ENCODE results near the gene ADCY1.

Gene ADCY1

DNA sequence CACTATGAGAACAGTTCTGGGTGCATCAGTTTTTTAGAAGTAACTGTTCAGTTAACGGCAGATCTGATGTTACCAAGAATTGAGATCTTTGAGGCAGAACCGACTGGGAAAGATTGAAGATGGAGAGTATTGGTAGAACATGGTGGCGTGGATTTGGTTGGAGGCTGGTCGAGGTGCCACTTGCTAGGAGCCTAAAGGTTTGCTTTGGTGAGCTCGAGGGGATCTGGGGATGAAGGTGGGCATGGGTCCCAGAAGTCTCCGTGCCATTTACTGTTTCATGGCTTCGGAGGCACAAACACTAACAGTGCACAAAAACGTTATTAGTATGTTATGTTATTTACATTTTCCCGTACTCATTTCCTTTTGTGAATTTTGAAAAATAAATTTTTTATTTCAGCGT, 81.4 kb downstream of the ADCY1 start:
- DNase-seq = no peak

- DNase-seq = no peak
Observed at GRCh38 chr7:45656431-45656830, 82.3 kb downstream of the ADCY1 start.

GRCh38 chr7:45657136-45657889, 83.1 kb downstream of the ADCY1 start:
- no peak for DNase-seq

GRCh38 chr7:45657890-45658715, 83.9 kb downstream of the ADCY1 start:
- DNase-seq = no peak

- peak; percentile 13 for DNase-seq
Observed at GRCh38 chr7:45658716-45659495, 84.7 kb downstream of the ADCY1 start.

- DNase-seq = no peak
Observed at GRCh38 chr7:45659496-45660139, 85.5 kb downstream of the ADCY1 start.

DNA sequence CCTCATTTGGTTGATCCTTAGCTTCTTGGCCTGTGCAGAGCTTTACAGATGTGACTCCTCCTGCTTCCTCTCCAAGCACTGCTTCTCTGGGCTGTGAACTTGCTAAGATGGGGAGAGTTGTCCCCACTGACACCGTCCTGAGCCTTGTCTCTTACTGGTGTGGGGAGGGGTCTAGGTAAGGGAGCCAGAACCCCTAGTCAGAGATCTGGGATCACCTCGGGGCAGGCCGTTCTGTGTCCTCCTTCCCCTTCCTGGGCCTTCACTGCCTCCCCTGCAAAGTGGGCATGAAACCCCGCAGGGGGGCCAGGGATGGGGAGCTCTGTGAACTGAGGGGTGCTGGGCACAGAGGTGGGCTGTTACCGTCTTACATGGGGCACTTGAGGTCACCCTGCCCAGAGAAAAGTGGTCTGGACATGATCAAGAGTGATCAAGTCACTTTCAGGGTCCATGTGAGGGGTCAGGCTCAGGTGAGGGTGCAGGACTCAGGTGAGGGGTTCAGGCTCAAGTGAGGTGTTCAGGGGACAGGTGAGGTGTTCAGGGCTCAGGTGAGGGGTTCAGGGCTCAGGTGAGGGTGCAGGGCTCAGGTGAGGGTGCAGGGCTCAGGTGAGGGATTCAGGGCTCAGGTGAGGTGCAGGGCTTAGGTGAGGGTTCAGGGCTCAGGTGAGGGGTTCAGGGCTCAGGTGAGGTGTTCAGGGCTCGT, 86.2 kb downstream of the ADCY1 start:
- DNase-seq = no peak

GRCh38 chr7:45660901-45661211, 86.7 kb downstream of the ADCY1 start:
- DNase-seq = no peak

DNA sequence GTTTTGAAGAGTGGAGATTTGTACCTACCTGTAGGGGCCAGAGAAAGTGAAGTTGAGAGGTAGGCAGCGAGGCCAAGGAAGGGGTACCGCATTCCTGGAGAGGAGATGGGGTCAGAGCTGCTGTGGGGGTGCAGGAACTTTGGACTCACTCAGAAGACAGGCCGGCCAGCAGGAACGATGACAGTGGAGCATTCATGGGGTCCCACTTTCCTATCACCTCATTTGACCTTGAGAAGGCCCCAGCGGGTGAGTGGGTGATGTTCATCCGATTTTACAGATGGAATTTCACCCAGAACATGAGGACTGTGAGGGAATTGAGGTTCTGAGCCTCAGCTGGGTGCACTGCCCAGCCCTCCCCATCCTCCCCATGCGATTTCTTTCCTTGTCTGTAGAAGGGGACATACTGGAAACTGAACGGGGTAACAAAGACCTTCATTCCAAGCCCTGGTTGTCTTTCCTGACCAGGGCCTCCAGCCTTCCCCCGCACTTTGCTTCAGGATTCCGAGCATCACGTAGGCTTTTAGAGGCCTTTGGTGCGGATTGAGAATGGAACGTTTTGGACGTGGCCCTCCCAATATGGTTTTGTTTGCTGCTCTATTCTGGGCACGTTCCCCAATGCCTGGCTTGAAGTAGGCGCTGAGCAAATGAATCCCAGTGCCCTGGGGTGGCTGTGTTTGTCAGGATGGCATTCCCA, 87.3 kb downstream of the ADCY1 start:
- DNase-seq = no peak

- DNase-seq = no peak
Observed at GRCh38 chr7:45662018-45662417, 87.8 kb downstream of the ADCY1 start.

- DNase-seq = no peak
Observed at GRCh38 chr7:45662540-45663166, 88.5 kb downstream of the ADCY1 start.

- no peak for DNase-seq
Observed at GRCh38 chr7:45663167-45663921, 89.2 kb downstream of the ADCY1 start.

GRCh38 chr7:45663965-45664633, 89.9 kb downstream of the ADCY1 start:
- DNase-seq = no peak

GRCh38 chr7:45665172-45665571, 91.0 kb downstream of the ADCY1 start:
- DNase-seq = no peak

GRCh38 chr7:45670227-45670626, 96.1 kb downstream of the ADCY1 start:
- DNase-seq = no peak

- no peak for DNase-seq
Observed at GRCh38 chr7:45670717-45671116, 96.5 kb downstream of the ADCY1 start.

GRCh38 chr7:45677311-45677900, 103.2 kb downstream of the ADCY1 start:
- DNase-seq = no peak

GRCh38 chr7:45679516-45679915, 105.3 kb downstream of the ADCY1 start:
- DNase-seq = no peak

DNA sequence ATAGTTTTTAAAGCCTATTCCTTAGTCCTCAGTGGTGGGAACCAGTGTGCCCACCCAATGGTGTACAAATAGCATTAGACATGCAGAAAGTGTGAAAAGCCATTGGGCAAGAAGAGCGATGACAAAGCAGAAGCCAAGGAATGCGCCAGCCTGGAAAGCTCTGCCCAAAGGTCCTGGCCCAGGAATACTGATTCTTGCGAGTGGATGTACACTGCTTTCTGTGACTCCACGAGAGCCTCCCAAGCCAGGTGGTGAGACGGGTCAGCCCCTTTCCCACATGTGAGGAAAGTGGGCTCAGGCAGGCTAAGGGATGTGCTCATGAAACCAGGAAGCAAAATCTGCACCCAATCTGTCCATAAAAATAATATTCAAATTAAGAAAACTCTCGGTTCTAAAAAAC, 106.6 kb downstream of the ADCY1 start:
- DNase-seq = no peak

Data from kidney glomerular epithelial cell (primary cell).